HG03025 (cell line): ENCODE data around the gene LIN37.
"Not testable (repeated sequence)": the region's sequence is repeated elsewhere in the genome, so short reads cannot be mapped to it uniquely, and the experiment has no call there.

ENCODE experiments used
- ATAC-seq: cut with Tn5 transposase; IDR thresholded peaks from one replicate; pipeline ENCODE4 v1.9.1; 2021; ENCODE audit warnings: mild to moderate bottlenecking, moderate library complexity; ENCODE audit not compliant: unreplicated experiment, low FRiP score

LIN37 gene

GRCh38 chr19:35772362-35772761, 24.0 kb downstream of the LIN37 start:
- ATAC-seq, result not testable (repeated sequence)

- ATAC-seq, result no peak
Measured at GRCh38 chr19:35773020-35773806, 24.8 kb downstream of the LIN37 start.

GRCh38 chr19:35774274-35775045, 26.1 kb downstream of the LIN37 start:
- no peak for ATAC-seq

- ATAC-seq, result no peak
Measured at GRCh38 chr19:35775046-35775297, 26.6 kb downstream of the LIN37 start.

GRCh38 chr19:35775298-35776101, 27.1 kb downstream of the LIN37 start, which contains the start of gene ARHGAP33:
TSS of gene ARHGAP33 (plus strand) at chr19:35775564. CDS start at chr19:35775659, 95 bp downstream.
- ATAC-seq, result peak; percentile 85

GRCh38 chr19:35776102-35776788, 27.9 kb downstream of the LIN37 start:
- no peak for ATAC-seq

- no peak for ATAC-seq
Measured at GRCh38 chr19:35777086-35777841, 28.9 kb downstream of the LIN37 start.

- ATAC-seq, result no peak
Measured at GRCh38 chr19:35777961-35778360, 29.6 kb downstream of the LIN37 start.

GRCh38 chr19:35779033-35779432, 30.7 kb downstream of the LIN37 start:
- ATAC-seq, result no peak

- no peak for ATAC-seq
Measured at GRCh38 chr19:35780058-35780457, 31.7 kb downstream of the LIN37 start.

- ATAC-seq, result no peak
Measured at GRCh38 chr19:35780717-35781116, 32.3 kb downstream of the LIN37 start.

- no peak for ATAC-seq
Measured at GRCh38 chr19:35781650-35782049, 33.3 kb downstream of the LIN37 start.

- no peak for ATAC-seq
Measured at GRCh38 chr19:35782589-35782988, 34.2 kb downstream of the LIN37 start.

GRCh38 chr19:35783469-35784434, 35.4 kb downstream of the LIN37 start:
- no peak for ATAC-seq

- no peak for ATAC-seq
Measured at GRCh38 chr19:35784503-35785338, 36.3 kb downstream of the LIN37 start.

GRCh38 chr19:35785339-35785627, 36.9 kb downstream of the LIN37 start:
- no peak for ATAC-seq

GRCh38 chr19:35786299-35787160, 38.2 kb downstream of the LIN37 start:
- no peak for ATAC-seq
